HG03103 (cell line): ENCODE measurements around the gene NFYC.

ENCODE experiments used
- ATAC-seq: cut with Tn5 transposase; IDR thresholded peaks from one replicate; pipeline ENCODE4 v1.9.1; 2021; ENCODE audit warnings: low read depth; ENCODE audit not compliant: unreplicated experiment

NFYC gene

GRCh38 chr1:40734882-40735628 is 43.6 kb downstream of the NFYC start:
- ATAC-seq, result no peak

- no peak for ATAC-seq
Observed at GRCh38 chr1:40736085-40736531, 44.6 kb downstream of the NFYC start.

- no peak for ATAC-seq
Observed at GRCh38 chr1:40738831-40739230, 47.3 kb downstream of the NFYC start.

- ATAC-seq, result no peak
Observed at GRCh38 chr1:40739455-40740008, 48.0 kb downstream of the NFYC start.

GRCh38 chr1:40740039-40740996 is 48.8 kb downstream of the NFYC start:
- ATAC-seq, result no peak

- no peak for ATAC-seq
Observed at GRCh38 chr1:40740997-40741736, 49.7 kb downstream of the NFYC start.

GRCh38 chr1:40742363-40743061 is 51.0 kb downstream of the NFYC start:
- ATAC-seq, result no peak

GRCh38 chr1:40743452-40743851 is 51.9 kb downstream of the NFYC start:
- ATAC-seq, result no peak

GRCh38 chr1:40743860-40744259 is 52.4 kb downstream of the NFYC start:
- no peak for ATAC-seq

- no peak for ATAC-seq
Observed at GRCh38 chr1:40745176-40745575, 53.7 kb downstream of the NFYC start.

GRCh38 chr1:40746344-40747090 is 55.0 kb downstream of the NFYC start:
- no peak for ATAC-seq

GRCh38 chr1:40748841-40749718 is 57.6 kb downstream of the NFYC start:
- ATAC-seq, result no peak

GRCh38 chr1:40749817-40750216 is 58.3 kb downstream of the NFYC start:
- ATAC-seq, result no peak

- no peak for ATAC-seq
Observed at GRCh38 chr1:40750451-40750908, 59.0 kb downstream of the NFYC start.

- no peak for ATAC-seq
Observed at GRCh38 chr1:40751802-40752201, 60.3 kb downstream of the NFYC start.

- no peak for ATAC-seq
Observed at GRCh38 chr1:40753142-40753882, 61.8 kb downstream of the NFYC start.

GRCh38 chr1:40754201-40754600 is 62.7 kb downstream of the NFYC start:
- no peak for ATAC-seq

- ATAC-seq, result no peak
Observed at GRCh38 chr1:40755067-40755466, 63.6 kb downstream of the NFYC start.
